ENCODE results near the gene CEP120.
"Not testable (repeated sequence)": the region's sequence is repeated elsewhere in the genome, so short reads cannot be mapped to it uniquely, and the experiment has no call there.

The CEP120 gene

GRCh38 chr5:123387313-123387712 lies 35.9 kb downstream of the CEP120 start:
- no peak for DNase-seq (ENCODE audit: low read depth)

- no peak for DNase-seq (ENCODE audit: low read depth)
Observed at GRCh38 chr5:123382252-123382651, 41.0 kb downstream of the CEP120 start.

- DNase-seq (ENCODE audit: low read depth), result no peak
Observed at GRCh38 chr5:123371575-123372179, 51.5 kb downstream of the CEP120 start.

- no peak for DNase-seq (ENCODE audit: low read depth)
Observed at GRCh38 chr5:123369371-123369968, 53.7 kb downstream of the CEP120 start.

GRCh38 chr5:123367739-123368138 lies 55.5 kb downstream of the CEP120 start:
- DNase-seq (ENCODE audit: low read depth), result no peak

GRCh38 chr5:123365156-123365555 lies 58.0 kb downstream of the CEP120 start:
- no peak for DNase-seq (ENCODE audit: low read depth)

GRCh38 chr5:123364441-123365155 lies 58.6 kb downstream of the CEP120 start:
- no peak for DNase-seq (ENCODE audit: low read depth)

- no peak for DNase-seq (ENCODE audit: low read depth)
Observed at GRCh38 chr5:123360910-123361309, 62.3 kb downstream of the CEP120 start.

- no peak for DNase-seq (ENCODE audit: low read depth)
Observed at GRCh38 chr5:123360201-123360571, 63.0 kb downstream of the CEP120 start.

GRCh38 chr5:123359454-123360200 lies 63.6 kb downstream of the CEP120 start:
- DNase-seq (ENCODE audit: low read depth), result no peak

- no peak for DNase-seq (ENCODE audit: low read depth)
Observed at GRCh38 chr5:123358751-123359150, 64.5 kb downstream of the CEP120 start.

- DNase-seq (ENCODE audit: low read depth), result no peak
Observed at GRCh38 chr5:123358304-123358703, 64.9 kb downstream of the CEP120 start.

GRCh38 chr5:123351820-123352219 lies 71.4 kb downstream of the CEP120 start:
- no peak for DNase-seq (ENCODE audit: low read depth)

- DNase-seq (ENCODE audit: low read depth), result no peak
Observed at GRCh38 chr5:123351240-123351639, 72.0 kb downstream of the CEP120 start.

GRCh38 chr5:123350742-123351141 lies 72.5 kb downstream of the CEP120 start:
- no peak for DNase-seq (ENCODE audit: low read depth)

GRCh38 chr5:123344816-123345426 lies 78.3 kb downstream of the CEP120 start:
- DNase-seq (ENCODE audit: low read depth), result no peak

- DNase-seq (ENCODE audit: low read depth), result no peak
Observed at GRCh38 chr5:123340928-123341327, 82.3 kb downstream of the CEP120 start.

- not testable (repeated sequence) for DNase-seq (ENCODE audit: low read depth)
Observed at GRCh38 chr5:123308377-123308776, 114.8 kb downstream of the CEP120 start.

GRCh38 chr5:123305751-123306150 lies 117.5 kb downstream of the CEP120 start:
- DNase-seq (ENCODE audit: low read depth), result no peak

- DNase-seq (ENCODE audit: low read depth), result no peak
Observed at GRCh38 chr5:123304777-123305316, 118.4 kb downstream of the CEP120 start.

- no peak for DNase-seq (ENCODE audit: low read depth)
Observed at GRCh38 chr5:123303802-123304201, 119.4 kb downstream of the CEP120 start.

- DNase-seq (ENCODE audit: low read depth), result no peak
Observed at GRCh38 chr5:123300266-123300665, 122.9 kb downstream of the CEP120 start.

Measured in stimulated activated CD8-positive, alpha-beta memory T cell treated with anti-CD3 and anti-CD28 coated beads, Interleukin-12 subunit alpha, Interleukin-12 subunit beta, amount 100 ng/mL, for 1 hour (primary cell).